ENCODE measurements around the gene TBC1D4. TPM values are rescaled to one million over a fixed set of nuclear protein-coding genes. Genes with fewer than 3 reads are reported as not detected.

The TBC1D4 gene
- total and polyA plus RNA-seq, 2 donors from 2014 or later = 14.7 to 51.8 TPM

DNA sequence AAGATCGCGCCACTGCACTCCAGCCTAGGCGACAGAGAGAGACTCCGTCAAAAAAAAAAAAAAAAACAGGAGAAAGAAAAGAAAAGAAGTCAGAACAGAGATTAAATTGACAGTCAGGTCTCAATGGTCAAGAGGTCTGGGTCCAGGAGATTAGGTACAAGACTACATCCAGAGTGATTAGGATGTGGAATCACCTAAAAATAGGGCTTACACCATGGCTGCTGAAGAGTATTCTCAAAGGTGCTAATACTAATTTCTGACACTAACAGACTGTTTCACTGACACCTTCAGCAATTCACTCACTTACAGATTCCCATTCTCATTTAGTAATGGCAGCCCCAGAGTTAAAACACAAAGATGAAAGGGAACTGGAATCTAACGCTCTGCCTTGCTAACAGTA lies 91.7 kb downstream of the TBC1D4 start:
- FAIRE-seq (no peak), DNase-seq (no peak)
- intact Hi-C loops (cut with DNase I) = no loop called here

GRCh38 chr13:75385708-75386083 lies 96.3 kb downstream of the TBC1D4 start:
- no peaks in the 10 kb centered on the region for H3K36me3 ChIP-seq (ENCODE audit: control insufficient read depth in 2 of 3, insufficient read depth in 3 of 3, low read length in 3 of 3)
- intact Hi-C loops (cut with DNase I) = no loop called here
- DNase-seq = no peak
- no peaks in the 10 kb centered on the region for H3K9me3 ChIP-seq (ENCODE audit: control insufficient read depth in 2 of 3, insufficient read depth in 1 of 3, low read length in 3 of 3)
- H3K9ac ChIP-seq (ENCODE audit: low read length in 3 of 3) = no peak overlapping the region
- TF ChIP-seq, protein P1, sequence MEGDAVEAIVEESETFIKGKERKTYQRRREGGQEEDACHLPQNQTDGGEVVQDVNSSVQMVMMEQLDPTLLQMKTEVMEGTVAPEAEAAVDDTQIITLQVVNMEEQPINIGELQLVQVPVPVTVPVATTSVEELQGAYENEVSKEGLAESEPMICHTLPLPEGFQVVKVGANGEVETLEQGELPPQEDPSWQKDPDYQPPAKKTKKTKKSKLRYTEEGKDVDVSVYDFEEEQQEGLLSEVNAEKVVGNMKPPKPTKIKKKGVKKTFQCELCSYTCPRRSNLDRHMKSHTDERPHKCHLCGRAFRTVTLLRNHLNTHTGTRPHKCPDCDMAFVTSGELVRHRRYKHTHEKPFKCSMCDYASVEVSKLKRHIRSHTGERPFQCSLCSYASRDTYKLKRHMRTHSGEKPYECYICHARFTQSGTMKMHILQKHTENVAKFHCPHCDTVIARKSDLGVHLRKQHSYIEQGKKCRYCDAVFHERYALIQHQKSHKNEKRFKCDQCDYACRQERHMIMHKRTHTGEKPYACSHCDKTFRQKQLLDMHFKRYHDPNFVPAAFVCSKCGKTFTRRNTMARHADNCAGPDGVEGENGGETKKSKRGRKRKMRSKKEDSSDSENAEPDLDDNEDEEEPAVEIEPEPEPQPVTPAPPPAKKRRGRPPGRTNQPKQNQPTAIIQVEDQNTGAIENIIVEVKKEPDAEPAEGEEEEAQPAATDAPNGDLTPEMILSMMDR (IDR thresholded peaks at IDR 0.05; ENCODE audit: borderline replicate concordance, extremely low read depth, insufficient read depth) = no peak
- FAIRE-seq = no peak
- no peak overlapping the region for H3K4me3 ChIP-seq (ENCODE audit: low read length in 3 of 3)
- no peak overlapping the region for H3K27ac ChIP-seq (ENCODE audit: low read depth in 2 of 2, low read length in 2 of 2)
- H3K4me1 ChIP-seq (ENCODE audit: control insufficient read depth in 2 of 3, insufficient read depth in 2 of 3, low read depth in 1 of 3, low read length in 3 of 3) = no peaks in the 10 kb centered on the region
- H3K27me3 ChIP-seq (ENCODE audit: control insufficient read depth, insufficient read depth, low read length) = no peaks in the 10 kb centered on the region

More for the DNA sequence above, 91.7 kb downstream of the TBC1D4 start:
- H3K27ac ChIP-seq (ENCODE audit: low read depth in 2 of 2, low read length in 2 of 2) = no peak overlapping the region
- H3K9me3 ChIP-seq (ENCODE audit: control insufficient read depth in 2 of 3, insufficient read depth in 1 of 3, low read length in 3 of 3) = no peaks in the 10 kb centered on the region
- no peaks in the 10 kb centered on the region for H3K36me3 ChIP-seq (ENCODE audit: control insufficient read depth in 2 of 3, insufficient read depth in 3 of 3, low read length in 3 of 3)
- TF ChIP-seq, protein P1 (IDR thresholded peaks at IDR 0.05; ENCODE audit: borderline replicate concordance, extremely low read depth, insufficient read depth) = no peak
- no peak overlapping the region for H3K9ac ChIP-seq (ENCODE audit: low read length in 3 of 3)
- H3K4me3 ChIP-seq (ENCODE audit: low read length in 3 of 3) = no peak overlapping the region
- peaks cover 0 to 6% (median 0%) of the 10 kb centered on the region in 3 donors for H3K4me1 ChIP-seq (ENCODE audit: control insufficient read depth in 2 of 3, insufficient read depth in 2 of 3, low read depth in 1 of 3, low read length in 3 of 3)
- no peaks in the 10 kb centered on the region for H3K27me3 ChIP-seq (ENCODE audit: control insufficient read depth, insufficient read depth, low read length)

GRCh38 chr13:75384879-75385707 lies 96.9 kb downstream of the TBC1D4 start:
- no peaks in the 10 kb centered on the region for H3K4me1 ChIP-seq (ENCODE audit: control insufficient read depth in 2 of 3, insufficient read depth in 2 of 3, low read depth in 1 of 3, low read length in 3 of 3)
- H3K4me3 ChIP-seq (ENCODE audit: low read length in 3 of 3) = no peak overlapping the region
- intact Hi-C loops (cut with DNase I) = no loop called here
- H3K27ac ChIP-seq (ENCODE audit: low read depth in 2 of 2, low read length in 2 of 2) = no peak overlapping the region
- H3K36me3 ChIP-seq (ENCODE audit: control insufficient read depth in 2 of 3, insufficient read depth in 3 of 3, low read length in 3 of 3) = no peaks in the 10 kb centered on the region
- FAIRE-seq (no peak), DNase-seq (no peak)
- H3K27me3 ChIP-seq (ENCODE audit: control insufficient read depth, insufficient read depth, low read length) = no peaks in the 10 kb centered on the region
- TF ChIP-seq, protein P1 (IDR thresholded peaks at IDR 0.05; ENCODE audit: borderline replicate concordance, extremely low read depth, insufficient read depth) = no peak
- H3K9ac ChIP-seq (ENCODE audit: low read length in 3 of 3) = no peak overlapping the region
- no peaks in the 10 kb centered on the region for H3K9me3 ChIP-seq (ENCODE audit: control insufficient read depth in 2 of 3, insufficient read depth in 1 of 3, low read length in 3 of 3)
